Peyer's patch (tissue), 4 donors: ENCODE results near the gene TSPAN4.

Experiments
- POLR2A ChIP-seq, 2 donors: fragments of 450-650 bp; IDR thresholded peaks; one replicate each; pipeline ENCODE4 v1.5.1; 2017; ENCODE audit warnings: antibody characterized with exemption in 2 of 2, mild to moderate bottlenecking in 2 of 2, moderate library complexity in 2 of 2
- TF ChIP-seq, protein P1 (sequence below), 6 experiments: fragments of 450-650 bp in 4 of 6; fragments of 200-600 bp in 2 of 6; sonication (generic) in 1 of 6; IDR thresholded peaks; one replicate each; pipeline ENCODE4 v1.5.1; 2017 to 2019; ENCODE audit warnings: antibody characterized with exemption in 6 of 6, mild to moderate bottlenecking in 3 of 6, moderate library complexity in 1 of 6

DNA sequence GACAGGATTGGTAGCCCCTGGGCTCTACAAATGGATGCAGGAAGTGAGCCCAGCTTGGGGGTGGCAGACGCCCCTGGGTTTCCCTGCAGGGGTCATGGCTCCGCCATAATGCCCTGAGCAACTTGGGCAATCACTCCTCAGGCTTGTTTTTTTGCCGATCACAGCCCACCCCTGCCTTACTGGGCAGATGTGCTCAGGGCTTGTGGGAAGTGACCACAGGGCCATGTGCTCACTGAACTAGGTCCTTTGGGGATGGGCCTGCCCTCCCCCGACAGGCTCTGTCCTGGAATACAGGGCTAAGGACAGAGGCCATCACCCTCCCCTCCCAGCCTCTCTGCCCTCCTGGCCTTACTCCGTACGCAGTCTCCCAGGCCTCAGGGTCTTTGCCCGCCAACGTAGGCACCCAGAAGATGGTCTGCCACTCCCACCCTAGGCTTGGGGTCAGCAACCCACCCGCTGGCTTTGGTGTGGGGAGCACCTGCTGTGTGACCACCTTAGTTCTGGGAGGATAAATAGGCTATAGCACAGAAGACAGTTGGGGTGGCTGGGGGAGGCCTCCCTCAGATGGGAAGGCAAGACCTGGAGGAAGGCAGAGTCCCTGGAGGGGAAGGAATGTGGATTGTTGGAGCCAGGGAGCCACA lies 29.1 kb upstream of the TSPAN4 start:
- TF ChIP-seq, protein P1, sequence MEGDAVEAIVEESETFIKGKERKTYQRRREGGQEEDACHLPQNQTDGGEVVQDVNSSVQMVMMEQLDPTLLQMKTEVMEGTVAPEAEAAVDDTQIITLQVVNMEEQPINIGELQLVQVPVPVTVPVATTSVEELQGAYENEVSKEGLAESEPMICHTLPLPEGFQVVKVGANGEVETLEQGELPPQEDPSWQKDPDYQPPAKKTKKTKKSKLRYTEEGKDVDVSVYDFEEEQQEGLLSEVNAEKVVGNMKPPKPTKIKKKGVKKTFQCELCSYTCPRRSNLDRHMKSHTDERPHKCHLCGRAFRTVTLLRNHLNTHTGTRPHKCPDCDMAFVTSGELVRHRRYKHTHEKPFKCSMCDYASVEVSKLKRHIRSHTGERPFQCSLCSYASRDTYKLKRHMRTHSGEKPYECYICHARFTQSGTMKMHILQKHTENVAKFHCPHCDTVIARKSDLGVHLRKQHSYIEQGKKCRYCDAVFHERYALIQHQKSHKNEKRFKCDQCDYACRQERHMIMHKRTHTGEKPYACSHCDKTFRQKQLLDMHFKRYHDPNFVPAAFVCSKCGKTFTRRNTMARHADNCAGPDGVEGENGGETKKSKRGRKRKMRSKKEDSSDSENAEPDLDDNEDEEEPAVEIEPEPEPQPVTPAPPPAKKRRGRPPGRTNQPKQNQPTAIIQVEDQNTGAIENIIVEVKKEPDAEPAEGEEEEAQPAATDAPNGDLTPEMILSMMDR (IDR thresholded peaks at IDR 0.05) = no peak
- TF ChIP-seq POLR2A (IDR thresholded peaks at IDR 0.05) = no peak
